OCI-LY3 (cell line): ENCODE measurements around the gene BRK1.
"Not testable (repeated sequence)": the region's sequence is repeated elsewhere in the genome, so short reads cannot be mapped to it uniquely, and the experiment has no call there.

ENCODE experiments used
- H2AFZ ChIP-seq: fragments of 200-600, 300-600 bp; shearing (Covaris generic); 2 replicates; pipeline ENCODE4 v1.6.0; 2014; ENCODE audit warnings: antibody characterized with exemption, low read depth, low read length
- H3K27ac ChIP-seq: fragments of 200-600, 300-600 bp; sonication (generic); 2 replicates; pipeline ENCODE4 v1.5.1; 2014; ENCODE audit warnings: mild to moderate bottlenecking, low read length, moderate library complexity, mixed read lengths
- H3K27me3 ChIP-seq: fragments of 200-600, 300-600 bp; sonication (generic); 2 replicates; pipeline ENCODE4 v1.6.1; 2014; ENCODE audit warnings: low read depth, low read length, mixed read lengths
- H3K36me3 ChIP-seq: fragments of 200-600, 300-600 bp; sonication (generic); replicated peaks from 2 replicates; pipeline ENCODE3; 2014; ENCODE audit warnings: low read depth, low read length, mixed read lengths
- H3K4me1 ChIP-seq: fragments of 300-600, 200-600 bp; sonication (generic); 2 replicates; pipeline ENCODE4 v1.6.1; 2014; ENCODE audit warnings: low read length, mixed read lengths
- H3K4me2 ChIP-seq: fragments of 200-600, 300-600 bp; sonication (generic); 2 replicates; pipeline ENCODE4 v1.6.1; 2014; ENCODE audit warnings: low read length, mixed read lengths
- H3K4me3 ChIP-seq: fragments of 300-600, 200-600 bp; sonication (generic); 2 replicates; pipeline ENCODE4 v1.5.1; 2014; ENCODE audit warnings: antibody characterized with exemption, mild to moderate bottlenecking, low read length, moderate library complexity
- H3K79me2 ChIP-seq: fragments of 300-600, 200-600 bp; shearing (Covaris generic); 2 replicates; pipeline ENCODE4 v1.6.1; 2014; ENCODE audit warnings: mild to moderate bottlenecking, low read length, mixed read lengths
- H3K9ac ChIP-seq: fragments of 300-600, 200-600 bp; shearing (Covaris generic); 2 replicates; pipeline ENCODE4 v1.6.0; 2014; ENCODE audit warnings: mild to moderate bottlenecking, low read length, moderate library complexity
- H3K9me3 ChIP-seq: fragments of 200-600, 300-600 bp; shearing (Covaris generic); 2 replicates; pipeline ENCODE4 v1.6.1; 2014; ENCODE audit warnings: low read length, mixed read lengths; ENCODE audit not compliant: insufficient read depth
- H4K20me1 ChIP-seq: fragments of 200-600, 300-600 bp; sonication (generic); 2 replicates; pipeline ENCODE4 v1.6.1; 2016; ENCODE audit warnings: low read length, mixed read lengths; ENCODE audit not compliant: insufficient read depth
- EZH2phosphoT487 ChIP-seq: fragments of 200-600 bp; shearing (Covaris generic); IDR thresholded peaks from 2 replicates; pipeline ENCODE4 v1.6.1; 2018; ENCODE audit warnings: antibody characterized with exemption, mixed run types, low read depth
- TF ChIP-seq, protein P1 (sequence below): fragments of 200-600, 300-600 bp; sonication (generic); IDR thresholded peaks from 2 replicates; pipeline ENCODE4 v1.5.1; 2014; ENCODE audit warnings: antibody characterized with exemption, low read length, low read depth

BRK1 gene

DNA sequence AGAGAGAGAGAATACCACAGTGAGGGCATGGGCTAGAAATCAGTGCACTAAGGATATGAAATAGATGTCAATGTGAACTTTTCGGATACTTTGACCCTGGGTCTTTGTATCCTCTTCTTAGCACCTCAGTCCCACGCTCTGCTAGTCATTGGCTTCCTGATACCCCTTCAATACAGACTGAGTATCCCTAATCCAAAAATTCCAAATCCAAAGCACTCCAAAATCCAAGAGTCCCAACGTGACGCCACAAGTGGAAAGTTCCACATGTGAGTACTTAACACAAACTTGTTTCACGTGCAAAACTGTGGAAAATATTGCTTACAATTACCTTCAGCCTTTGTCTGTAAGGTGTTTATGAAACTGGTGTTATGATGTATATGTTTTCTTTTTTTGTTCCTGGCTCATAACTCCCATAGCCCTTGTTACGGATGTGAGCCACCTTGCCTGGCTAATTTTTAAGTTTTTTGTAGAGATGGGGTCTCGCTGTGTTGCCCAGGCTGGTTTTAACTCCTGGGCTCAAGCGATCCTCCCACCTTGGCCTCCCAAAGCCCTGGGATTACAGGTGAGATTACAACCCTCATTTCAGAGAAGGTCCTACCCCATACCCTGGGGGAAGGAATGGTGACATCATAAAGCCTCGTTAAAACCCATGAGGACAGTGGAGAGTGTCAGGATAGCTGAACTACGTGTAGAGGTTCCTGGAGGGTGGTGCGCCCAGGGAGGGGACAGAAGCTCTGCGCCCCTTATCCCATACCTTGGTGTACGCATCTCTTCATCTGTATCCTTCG is 39.1 kb downstream of the BRK1 start:
- Histone ChIP-seq H2AFZ (no peak overlapping the region), H3K27ac (no peak overlapping the region), H3K4me2 (no peak overlapping the region), H3K4me3 (no peak overlapping the region), H3K27me3 (no peaks in the 10 kb centered on the region), H3K9me3 (no peaks in the 10 kb centered on the region), H4K20me1 (no peaks in the 10 kb centered on the region; the same call in 1 of the 2 replicates), H3K36me3 (peaks cover 24% of the 10 kb centered on the region), H3K9ac (no peak overlapping the region), H3K79me2 (peaks cover 2% of the 10 kb centered on the region; the same call in 1 of the 2 replicates), H3K4me1 (no peaks in the 10 kb centered on the region)
- TF ChIP-seq, protein P1, sequence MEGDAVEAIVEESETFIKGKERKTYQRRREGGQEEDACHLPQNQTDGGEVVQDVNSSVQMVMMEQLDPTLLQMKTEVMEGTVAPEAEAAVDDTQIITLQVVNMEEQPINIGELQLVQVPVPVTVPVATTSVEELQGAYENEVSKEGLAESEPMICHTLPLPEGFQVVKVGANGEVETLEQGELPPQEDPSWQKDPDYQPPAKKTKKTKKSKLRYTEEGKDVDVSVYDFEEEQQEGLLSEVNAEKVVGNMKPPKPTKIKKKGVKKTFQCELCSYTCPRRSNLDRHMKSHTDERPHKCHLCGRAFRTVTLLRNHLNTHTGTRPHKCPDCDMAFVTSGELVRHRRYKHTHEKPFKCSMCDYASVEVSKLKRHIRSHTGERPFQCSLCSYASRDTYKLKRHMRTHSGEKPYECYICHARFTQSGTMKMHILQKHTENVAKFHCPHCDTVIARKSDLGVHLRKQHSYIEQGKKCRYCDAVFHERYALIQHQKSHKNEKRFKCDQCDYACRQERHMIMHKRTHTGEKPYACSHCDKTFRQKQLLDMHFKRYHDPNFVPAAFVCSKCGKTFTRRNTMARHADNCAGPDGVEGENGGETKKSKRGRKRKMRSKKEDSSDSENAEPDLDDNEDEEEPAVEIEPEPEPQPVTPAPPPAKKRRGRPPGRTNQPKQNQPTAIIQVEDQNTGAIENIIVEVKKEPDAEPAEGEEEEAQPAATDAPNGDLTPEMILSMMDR, result no peak
- no peak for TF ChIP-seq EZH2phosphoT487

DNA sequence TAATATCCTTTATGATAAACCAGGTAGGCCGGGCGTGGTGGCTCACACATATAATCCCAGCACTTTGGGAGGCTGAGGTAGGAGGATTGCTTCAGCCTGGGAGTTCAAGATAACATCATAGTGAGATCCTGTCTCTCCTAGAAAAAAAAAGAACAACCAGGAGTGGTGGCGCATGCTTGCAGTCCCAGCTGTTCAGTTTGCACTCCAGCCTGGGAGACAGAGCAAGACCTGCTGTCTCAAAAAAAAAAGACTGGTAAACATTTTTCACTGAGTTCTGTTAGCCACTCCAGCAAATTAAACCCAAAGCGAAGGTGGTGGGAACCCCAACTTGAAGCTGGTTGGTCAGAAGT is 39.6 kb downstream of the BRK1 start:
- H3K4me1 ChIP-seq, result no peaks in the 10 kb centered on the region
- H4K20me1 ChIP-seq, result no peaks in the 10 kb centered on the region; the same call in 1 of the 2 replicates
- no peak overlapping the region for H3K9ac ChIP-seq
- no peak overlapping the region for H3K27ac ChIP-seq
- H3K4me3 ChIP-seq, result no peak overlapping the region
- no peaks in the 10 kb centered on the region for H3K9me3 ChIP-seq
- H3K36me3 ChIP-seq, result peaks cover 20% of the 10 kb centered on the region
- H3K79me2 ChIP-seq, result no peaks in the 10 kb centered on the region
- H2AFZ ChIP-seq, result no peak overlapping the region
- TF ChIP-seq EZH2phosphoT487, result no peak
- TF ChIP-seq, protein P1, result no peak
- H3K4me2 ChIP-seq, result no peak overlapping the region
- H3K27me3 ChIP-seq, result no peaks in the 10 kb centered on the region

- no peak overlapping the region for H2AFZ ChIP-seq
- H3K4me2 ChIP-seq, result no peak overlapping the region
- no peak overlapping the region for H3K4me3 ChIP-seq
- no peaks in the 10 kb centered on the region for H3K4me1 ChIP-seq
- H3K36me3 ChIP-seq, result peaks cover 14% of the 10 kb centered on the region
- TF ChIP-seq, protein P1, result no peak
- TF ChIP-seq EZH2phosphoT487, result no peak
- no peaks in the 10 kb centered on the region for H3K79me2 ChIP-seq
- no peaks in the 10 kb centered on the region; the same call in 1 of the 2 replicates for H4K20me1 ChIP-seq
- H3K27me3 ChIP-seq, result no peaks in the 10 kb centered on the region
- no peak overlapping the region for H3K9ac ChIP-seq
- H3K27ac ChIP-seq, result no peak overlapping the region
- no peaks in the 10 kb centered on the region for H3K9me3 ChIP-seq
Measured at GRCh38 chr3:10155658-10156057, 40.2 kb downstream of the BRK1 start.

GRCh38 chr3:10157031-10157430 is 41.6 kb downstream of the BRK1 start:
- H3K9ac ChIP-seq, result no peak overlapping the region
- no peak overlapping the region for H2AFZ ChIP-seq
- H3K27ac ChIP-seq, result no peak overlapping the region
- H3K4me1 ChIP-seq, result peaks cover 2% of the 10 kb centered on the region
- H3K36me3 ChIP-seq, result peaks cover 5% of the 10 kb centered on the region
- no peaks in the 10 kb centered on the region for H4K20me1 ChIP-seq
- no peaks in the 10 kb centered on the region for H3K9me3 ChIP-seq
- TF ChIP-seq EZH2phosphoT487, result no peak
- TF ChIP-seq, protein P1, result no peak
- no peak overlapping the region for H3K4me2 ChIP-seq
- no peaks in the 10 kb centered on the region for H3K27me3 ChIP-seq
- no peaks in the 10 kb centered on the region for H3K79me2 ChIP-seq
- no peak overlapping the region for H3K4me3 ChIP-seq

DNA sequence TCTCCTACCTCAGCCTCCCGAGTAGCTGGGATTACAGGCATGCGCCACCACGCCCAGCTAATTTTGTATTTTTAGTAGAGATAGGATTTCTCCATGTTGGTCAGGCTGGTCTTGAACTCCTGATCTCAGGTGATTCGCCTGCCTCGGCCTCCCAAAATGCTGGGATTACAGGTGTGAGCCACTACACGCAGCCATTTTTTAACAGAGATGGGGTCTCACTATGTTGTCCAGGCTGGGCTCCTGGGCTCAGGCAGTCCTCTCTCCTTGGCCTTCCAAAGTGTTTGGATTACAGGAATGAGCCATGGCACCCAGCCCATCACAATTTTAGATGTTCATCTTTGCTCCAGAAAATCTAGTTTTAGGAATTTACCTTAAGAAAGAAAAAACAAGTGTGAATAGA is 43.1 kb downstream of the BRK1 start:
- not testable (repeated sequence) for H3K27ac ChIP-seq, H3K4me3 ChIP-seq, H4K20me1 ChIP-seq, H2AFZ ChIP-seq, H3K9ac ChIP-seq, H3K79me2 ChIP-seq, H3K9me3 ChIP-seq, H3K27me3 ChIP-seq, H3K36me3 ChIP-seq, H3K4me2 ChIP-seq, H3K4me1 ChIP-seq
